Measurements from ENCODE around the gene SLC6A16.

DNA sequence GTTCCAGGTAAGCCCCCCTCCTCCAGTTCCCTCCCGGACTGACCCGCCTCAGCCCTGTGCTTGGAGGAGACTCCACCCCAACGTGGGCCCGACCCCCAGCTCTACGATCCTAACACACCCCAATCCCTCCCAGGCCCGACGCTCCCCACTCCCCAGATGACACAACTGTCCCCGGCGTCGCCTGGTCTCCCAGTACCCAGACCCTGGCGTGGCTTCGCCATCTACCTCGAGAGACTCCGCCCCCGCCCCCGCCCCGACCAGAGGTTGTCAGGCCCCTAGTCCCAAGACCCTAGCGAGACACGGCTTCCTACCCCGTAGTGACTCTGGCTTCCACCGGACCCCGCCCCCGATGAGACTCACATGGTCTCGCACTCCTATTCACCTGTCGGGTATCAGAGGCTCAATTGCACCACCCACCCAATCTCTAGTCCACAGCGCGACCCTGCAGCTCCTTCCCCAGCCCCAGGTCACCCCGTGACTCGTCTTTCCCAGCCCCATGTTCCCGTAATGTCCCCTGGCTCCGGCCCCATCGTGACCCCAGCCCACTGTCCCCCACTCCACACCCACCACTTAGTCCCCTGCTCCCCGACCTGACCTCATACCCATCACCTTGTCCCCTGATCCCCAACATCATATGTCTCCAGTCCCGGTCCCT is 13.2 kb upstream of the SLC6A16 start:
- TF ChIP-seq, protein P1, sequence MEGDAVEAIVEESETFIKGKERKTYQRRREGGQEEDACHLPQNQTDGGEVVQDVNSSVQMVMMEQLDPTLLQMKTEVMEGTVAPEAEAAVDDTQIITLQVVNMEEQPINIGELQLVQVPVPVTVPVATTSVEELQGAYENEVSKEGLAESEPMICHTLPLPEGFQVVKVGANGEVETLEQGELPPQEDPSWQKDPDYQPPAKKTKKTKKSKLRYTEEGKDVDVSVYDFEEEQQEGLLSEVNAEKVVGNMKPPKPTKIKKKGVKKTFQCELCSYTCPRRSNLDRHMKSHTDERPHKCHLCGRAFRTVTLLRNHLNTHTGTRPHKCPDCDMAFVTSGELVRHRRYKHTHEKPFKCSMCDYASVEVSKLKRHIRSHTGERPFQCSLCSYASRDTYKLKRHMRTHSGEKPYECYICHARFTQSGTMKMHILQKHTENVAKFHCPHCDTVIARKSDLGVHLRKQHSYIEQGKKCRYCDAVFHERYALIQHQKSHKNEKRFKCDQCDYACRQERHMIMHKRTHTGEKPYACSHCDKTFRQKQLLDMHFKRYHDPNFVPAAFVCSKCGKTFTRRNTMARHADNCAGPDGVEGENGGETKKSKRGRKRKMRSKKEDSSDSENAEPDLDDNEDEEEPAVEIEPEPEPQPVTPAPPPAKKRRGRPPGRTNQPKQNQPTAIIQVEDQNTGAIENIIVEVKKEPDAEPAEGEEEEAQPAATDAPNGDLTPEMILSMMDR (IDR thresholded peaks at IDR 0.05; ENCODE audit: low read depth, low read length), result no peak
- TF ChIP-seq EZH2phosphoT487 (IDR thresholded peaks at IDR 0.05; ENCODE audit: low read depth), result no peak
